Caco-2 (cell line): ENCODE measurements around the gene LEKR1. TPM values are rescaled to one million over a fixed set of nuclear protein-coding genes. Genes with fewer than 3 reads are reported as not detected.

Source experiments
- BruUV-seq: library from RNA; stranded (reverse); fragments of 400-500 nt; replicated peaks from 2 replicates; lab custom pipeline; 2021; lab: Mats Ljungman, UMichigan
- CTCF ChIA-PET: fragments of 300-600 bp; sonication (Branson Sonifier 250); formaldehyde crosslinking; loops from one replicate; lab custom pipeline; 2022; ENCODE audit warnings: antibody characterized with exemption; lab: Charles Lee
- POLR2A ChIA-PET: fragments of 300-600 bp; sonication (Branson Sonifier 250); formaldehyde crosslinking; loops from one replicate; lab custom pipeline; 2022; ENCODE audit warnings: antibody characterized with exemption; lab: Charles Lee
- DNase-seq, 2 experiments: peaks; one replicate each; pipeline versions ENCODE4 v3.0.0 to v3.0.0-alpha.2; 2020 to 2022
- H3K27me3 ChIP-seq: replicated peaks from 2 replicates; pipeline ENCODE4 v1.6.0; 2011; ENCODE audit warnings: low read length; ENCODE audit not compliant: control insufficient read depth, insufficient read depth
- H3K36me3 ChIP-seq: 2 replicates; pipeline ENCODE4 v1.5.1; 2011; ENCODE audit warnings: low read length; ENCODE audit not compliant: control insufficient read depth, insufficient read depth
- H3K4me1 ChIP-seq: fragments of 250-450 bp; sonication (Bioruptor Pico); 2 replicates; pipeline ENCODE4 v1.5.1; 2020; ENCODE audit warnings: mild to moderate bottlenecking
- H3K4me3 ChIP-seq: 2 replicates; pipeline ENCODE4 v1.5.1; 2011; ENCODE audit warnings: low read depth, mild to moderate bottlenecking, control low read depth, low read length
- H3K9me3 ChIP-seq: fragments of 250-450 bp; sonication (Bioruptor Pico); 2 replicates; pipeline ENCODE4 v1.5.1; 2020; ENCODE audit warnings: mild to moderate bottlenecking, moderate library complexity
- H3K27ac Mint-ChIP-seq: one replicate; pipeline ENCODE4 v1.8.0; 2022; ENCODE audit warnings: mixed read lengths; ENCODE audit not compliant: unreplicated experiment
- H3K27me3 Mint-ChIP-seq: one replicate; pipeline ENCODE4 v1.8.0; 2022; ENCODE audit warnings: mixed read lengths; ENCODE audit not compliant: insufficient read depth, unreplicated experiment
- H3K36me3 Mint-ChIP-seq: one replicate; pipeline ENCODE4 v1.8.0; 2022; ENCODE audit warnings: mild to moderate bottlenecking, mixed read lengths; ENCODE audit not compliant: insufficient read depth, unreplicated experiment
- H3K4me1 Mint-ChIP-seq: one replicate; pipeline ENCODE4 v1.8.0; 2022; ENCODE audit warnings: low read depth, mixed read lengths; ENCODE audit not compliant: unreplicated experiment
- H3K4me3 Mint-ChIP-seq: one replicate; pipeline ENCODE4 v1.8.0; 2022; ENCODE audit warnings: mild to moderate bottlenecking, moderate library complexity, mixed read lengths; ENCODE audit not compliant: unreplicated experiment
- H3K9me3 Mint-ChIP-seq: one replicate; pipeline ENCODE4 v1.8.0; 2022; ENCODE audit warnings: mixed read lengths; ENCODE audit not compliant: unreplicated experiment
- CTCF ChIP-seq, 2 experiments: fragments of 200-600 bp in 1 of 2; IDR thresholded peaks; 1 replicate in 1 of 2; 2 replicates in 1 of 2; pipeline versions ENCODE4 v1.5.1 to v1.8.0; 2011 to 2022; ENCODE audit warnings: antibody characterized with exemption in 1 of 2, control low read depth in 1 of 2, inconsistent platforms in 1 of 2, low read depth in 1 of 2, low read length in 1 of 2, mild to moderate bottlenecking in 1 of 2, moderate library complexity in 1 of 2; ENCODE audit not compliant: insufficient read depth in 1 of 2, severe bottlenecking in 1 of 2, unreplicated experiment in 1 of 2
- intact Hi-C: fragments of 100-400 bp; cut with micrococcal nuclease; formaldehyde crosslinking; loops from one replicate; pipeline ENCODE4 v1.10.0; 2022; ENCODE audit not compliant: unreplicated experiment
- total RNA-seq: library from RNA; stranded (reverse); gene quantifications from 2 replicates; pipeline ENCODE4 v1.2.3, GENCODE V29; 2022

LEKR1 gene
- total RNA-seq, 1 experiment from 2014 or later, result 1.6 TPM

- Mint-ChIP-seq H3K4me3 (no peak overlapping the region), H3K27ac (no peak overlapping the region), H3K9me3 (no peaks in the 10 kb centered on the region), H3K36me3 (peaks cover 7% of the 10 kb centered on the region), H3K4me1 (peaks cover 19% of the 10 kb centered on the region), H3K27me3 (no peaks in the 10 kb centered on the region)
- intact Hi-C loops, result no loop called here
- H3K36me3 ChIP-seq, result no peaks in the 10 kb centered on the region
- POLR2A ChIA-PET, result no interaction called here
- peaks cover 12% of the 10 kb centered on the region; the same call in 1 of the 2 replicates for H3K4me1 ChIP-seq
- no peak for TF ChIP-seq CTCF (IDR thresholded peaks at IDR 0.05; ENCODE audit: insufficient read depth in 1 of 2, low read depth in 1 of 2, low read length in 1 of 2, severe bottlenecking in 1 of 2, unreplicated experiment in 1 of 2)
- no peak overlapping the region for H3K4me3 ChIP-seq
- BruUV-seq, result no TSS peak
- no peaks in the 10 kb centered on the region for H3K27me3 ChIP-seq
- DNase-seq, result no peak
- no peaks in the 10 kb centered on the region for H3K9me3 ChIP-seq
- CTCF ChIA-PET, result no interaction called here
Measured at GRCh38 chr3:156787926-156788663, 38.1 kb upstream of the LEKR1 start.

- POLR2A ChIA-PET, result no interaction called here
- no peaks in the 10 kb centered on the region for H3K27me3 ChIP-seq
- peaks cover 12% of the 10 kb centered on the region; the same call in 1 of the 2 replicates for H3K4me1 ChIP-seq
- CTCF ChIA-PET, result no interaction called here
- intact Hi-C loops, result no loop called here
- no peaks in the 10 kb centered on the region for H3K9me3 ChIP-seq
- DNase-seq, result no peak
- Mint-ChIP-seq H3K4me1 (peaks cover 19% of the 10 kb centered on the region), H3K36me3 (peaks cover 10% of the 10 kb centered on the region), H3K4me3 (no peak overlapping the region), H3K9me3 (no peaks in the 10 kb centered on the region), H3K27ac (no peak overlapping the region), H3K27me3 (no peaks in the 10 kb centered on the region)
- H3K36me3 ChIP-seq, result no peaks in the 10 kb centered on the region
- no peak overlapping the region for H3K4me3 ChIP-seq
- no TSS peak for BruUV-seq
- no peak for TF ChIP-seq CTCF (IDR thresholded peaks at IDR 0.05; ENCODE audit: insufficient read depth in 1 of 2, low read depth in 1 of 2, low read length in 1 of 2, severe bottlenecking in 1 of 2, unreplicated experiment in 1 of 2)
Measured at GRCh38 chr3:156788846-156789245, 37.3 kb upstream of the LEKR1 start.

GRCh38 chr3:156790156-156790555 is 36.0 kb upstream of the LEKR1 start:
- intact Hi-C loops, result no loop called here
- CTCF ChIA-PET, result no interaction called here

More at GRCh38 chr3:156790156-156790555, 36.0 kb upstream of the LEKR1 start:
- H3K4me1 ChIP-seq, result peaks cover 12% of the 10 kb centered on the region; the same call in 1 of the 2 replicates
- Mint-ChIP-seq H3K4me3 (no peak overlapping the region), H3K36me3 (peaks cover 10% of the 10 kb centered on the region), H3K27me3 (no peaks in the 10 kb centered on the region), H3K4me1 (peaks cover 19% of the 10 kb centered on the region), H3K27ac (no peak overlapping the region), H3K9me3 (no peaks in the 10 kb centered on the region)
- no peak for TF ChIP-seq CTCF (IDR thresholded peaks at IDR 0.05; ENCODE audit: insufficient read depth in 1 of 2, low read depth in 1 of 2, low read length in 1 of 2, severe bottlenecking in 1 of 2, unreplicated experiment in 1 of 2)
- DNase-seq, result no peak
- no peak overlapping the region for H3K4me3 ChIP-seq
- no peaks in the 10 kb centered on the region for H3K9me3 ChIP-seq
- H3K27me3 ChIP-seq, result no peaks in the 10 kb centered on the region
- no peaks in the 10 kb centered on the region for H3K36me3 ChIP-seq
- POLR2A ChIA-PET, result no interaction called here
- BruUV-seq, result no TSS peak
